Sigmoid colon (tissue), 3 donors: Measurements from ENCODE around the gene UBL4A.

ENCODE experiments used
- CTCF ChIP-seq, 4 experiments: fragments of 450-650 bp in 3 of 4; fragments of 200-600 bp in 1 of 4; IDR thresholded peaks; one replicate each; pipeline ENCODE4 v1.5.1; 2016 to 2019; ENCODE audit warnings: antibody characterized with exemption in 4 of 4, mild to moderate bottlenecking in 3 of 4, moderate library complexity in 2 of 4
- POLR2A ChIP-seq, 2 donors: fragments of 450-650 bp; IDR thresholded peaks; one replicate each; pipeline ENCODE4 v1.6.1; 2016; ENCODE audit warnings: antibody characterized with exemption in 2 of 2, mild to moderate bottlenecking in 2 of 2, moderate library complexity in 2 of 2

- TF ChIP-seq CTCF (IDR thresholded peaks at IDR 0.05) (no peak), POLR2A (IDR thresholded peaks at IDR 0.05) (peak; percentile 71 to 76)
Observed at GRCh38 chrX:154515966-154516655, 29.7 kb upstream of the UBL4A start, which contains the start of gene FAM3A.
